GM21360 (cell line): ENCODE data around the gene CHAMP1.
"Not testable (repeated sequence)": the region's sequence is repeated elsewhere in the genome, so short reads cannot be mapped to it uniquely, and the experiment has no call there.

Source experiments
- ATAC-seq: cut with Tn5 transposase; IDR thresholded peaks from one replicate; pipeline ENCODE4 v1.9.1; 2021; ENCODE audit warnings: mild to moderate bottlenecking, moderate library complexity; ENCODE audit not compliant: unreplicated experiment

Gene CHAMP1

DNA sequence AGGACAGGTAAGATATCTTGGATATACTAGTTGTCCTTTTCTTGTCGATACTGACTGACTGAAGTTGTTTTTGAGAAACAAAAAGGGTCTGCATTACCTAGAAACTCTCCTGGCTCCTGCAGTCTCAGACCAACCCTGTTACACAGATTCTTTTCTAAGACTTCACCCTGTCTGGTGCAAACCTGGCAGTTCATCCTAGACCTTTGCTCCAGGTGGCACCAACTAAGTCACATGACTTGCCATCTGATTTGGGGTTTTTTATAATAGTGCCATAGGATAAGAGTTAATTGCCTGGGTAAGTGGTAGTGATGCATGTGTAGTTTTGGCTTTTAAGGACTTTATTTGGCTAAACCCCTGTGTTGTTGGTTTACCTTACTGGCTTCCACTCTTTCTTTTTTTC lies 14.3 kb downstream of the CHAMP1 start:
- ATAC-seq = no peak

DNA sequence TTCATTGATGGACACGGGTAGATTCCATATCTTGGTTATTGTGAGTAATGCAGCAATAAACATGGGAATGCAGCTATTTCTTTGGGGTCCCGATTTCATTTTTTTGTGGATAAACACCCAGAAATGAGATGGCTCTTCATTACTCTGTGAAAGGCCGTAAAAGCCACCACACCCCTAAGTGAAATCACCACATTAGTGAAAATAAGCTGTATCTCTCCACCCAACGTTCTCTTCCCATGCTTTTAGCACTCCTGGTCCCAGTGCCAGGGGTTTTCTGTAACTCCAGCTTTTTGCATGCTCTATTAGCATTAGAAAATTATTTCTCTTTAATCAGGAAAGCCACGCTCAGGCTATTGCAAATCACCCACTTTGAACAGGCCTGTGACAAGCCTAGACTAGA lies 15.8 kb downstream of the CHAMP1 start:
- no peak for ATAC-seq

DNA sequence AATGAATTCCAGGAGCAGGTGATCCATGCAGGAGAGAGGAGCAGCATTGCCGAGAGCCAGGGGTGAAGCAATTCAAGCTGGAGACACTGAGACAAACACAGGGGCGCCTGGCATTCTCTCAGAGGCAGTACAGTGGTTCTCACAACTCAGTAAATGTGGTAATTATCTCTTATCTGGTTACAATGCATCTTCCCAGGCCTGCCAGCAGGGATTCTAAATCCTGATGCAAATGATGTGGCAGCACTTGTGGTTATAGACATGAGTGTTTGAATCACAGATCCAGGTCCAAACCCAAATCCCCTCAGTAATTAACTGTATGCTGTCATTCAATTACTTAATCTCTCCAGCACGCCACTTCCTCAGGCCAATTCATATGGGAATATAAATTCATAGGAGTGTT lies 19.6 kb downstream of the CHAMP1 start:
- ATAC-seq = not testable (repeated sequence)

DNA sequence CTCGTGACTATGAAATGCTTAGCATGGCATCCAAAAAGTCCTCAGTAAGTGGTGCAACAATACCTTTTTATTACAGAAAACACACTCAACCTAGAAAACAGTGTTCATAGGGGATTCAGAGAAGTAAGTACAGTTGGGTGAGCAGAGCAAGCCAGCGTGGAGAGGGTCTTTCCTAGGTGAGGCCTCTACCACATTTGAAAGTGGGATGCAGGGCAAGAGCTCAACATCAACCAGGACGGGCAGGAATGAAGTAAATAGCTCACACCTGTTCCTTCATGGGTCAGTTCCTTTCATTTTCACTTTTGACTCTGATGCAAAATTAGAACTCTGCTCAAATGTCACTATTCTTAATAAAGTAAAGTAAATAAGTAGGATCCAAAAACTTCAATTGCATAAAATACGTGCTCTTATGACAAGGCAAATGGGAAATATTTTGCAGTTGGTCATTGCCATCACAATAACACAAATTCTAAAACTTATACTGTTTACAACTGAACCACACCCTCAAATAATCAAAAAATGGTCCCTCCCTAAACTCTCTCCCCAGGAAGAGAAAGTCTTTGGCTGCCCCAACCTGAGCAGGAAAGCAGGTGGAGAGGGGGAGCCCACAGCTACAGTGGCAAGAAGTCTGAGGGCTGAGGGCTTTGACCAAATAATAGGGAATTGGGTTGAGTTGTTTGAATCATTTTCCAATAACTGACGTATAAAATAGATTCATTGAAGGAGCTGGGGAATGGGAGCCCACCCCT lies 20.2 kb downstream of the CHAMP1 start:
- no peak for ATAC-seq

DNA sequence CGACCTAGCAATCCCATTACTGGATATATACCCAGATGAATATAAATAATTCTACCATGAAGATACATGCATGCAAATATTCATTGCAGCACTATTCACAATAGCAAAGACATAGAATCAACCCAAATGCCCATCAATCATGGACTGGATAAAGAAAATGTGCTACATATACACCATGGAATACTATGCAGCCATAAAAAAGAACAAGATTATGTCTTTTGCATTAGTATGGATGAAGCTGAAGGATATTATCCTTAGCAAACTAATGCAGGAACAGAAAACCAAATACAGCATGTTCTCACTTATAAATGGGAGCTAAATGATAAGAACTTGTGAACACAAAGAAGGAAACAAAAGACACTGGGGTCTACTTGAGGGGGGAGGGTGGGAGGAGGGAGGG lies 22.2 kb downstream of the CHAMP1 start:
- ATAC-seq = not testable (repeated sequence)

DNA sequence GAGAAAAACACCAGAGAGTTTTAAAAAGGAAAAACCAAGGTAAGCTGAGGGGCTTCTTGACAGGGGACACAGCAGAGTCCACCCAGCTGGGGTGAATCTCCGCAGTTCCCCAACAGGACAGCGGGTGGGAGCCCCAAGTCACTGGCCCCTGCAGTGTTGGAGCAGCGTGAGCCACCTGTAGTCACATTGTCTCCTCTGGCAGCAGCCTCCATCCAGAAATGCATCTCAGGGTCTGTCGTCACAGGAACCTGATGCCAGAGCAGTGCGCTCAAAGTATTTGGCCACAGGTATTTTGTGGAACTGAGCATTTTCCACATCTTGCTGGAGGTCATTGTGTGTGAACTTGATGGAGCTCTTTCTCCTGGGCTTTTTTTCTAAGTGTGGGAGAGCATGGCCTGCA lies 24.7 kb downstream of the CHAMP1 start:
- ATAC-seq = no peak

DNA sequence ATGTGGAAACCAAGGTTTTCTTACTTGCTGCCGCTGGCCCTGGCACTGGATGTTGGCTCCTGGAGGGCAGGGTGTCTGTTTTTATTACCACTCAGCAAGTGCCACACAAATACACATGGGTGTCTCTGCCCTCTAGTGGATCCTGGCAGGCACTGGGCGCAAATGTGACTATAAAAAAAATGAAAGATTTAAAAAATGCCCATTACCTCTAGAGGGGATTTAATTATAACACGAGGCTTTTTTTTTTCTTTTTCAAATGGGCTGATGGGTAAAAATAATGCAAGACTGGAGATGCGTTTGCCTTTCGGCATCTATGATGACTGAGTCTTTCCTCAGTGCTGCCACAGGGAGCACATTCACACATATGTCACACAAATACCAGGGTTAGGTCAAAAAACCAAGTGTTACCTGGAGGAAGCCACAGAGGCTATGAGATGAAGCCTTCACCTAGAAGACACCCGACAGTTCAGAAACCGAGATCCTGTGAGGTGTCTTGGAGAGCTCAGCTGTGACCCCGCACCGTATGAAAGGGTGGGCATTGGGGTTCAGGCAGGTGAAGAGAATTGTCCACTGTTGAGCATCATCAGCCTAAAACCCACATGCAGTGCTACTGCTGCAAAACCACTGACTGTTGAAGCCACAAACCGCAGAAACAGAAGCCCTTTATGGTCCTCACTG lies 25.7 kb downstream of the CHAMP1 start:
- no peak for ATAC-seq

DNA sequence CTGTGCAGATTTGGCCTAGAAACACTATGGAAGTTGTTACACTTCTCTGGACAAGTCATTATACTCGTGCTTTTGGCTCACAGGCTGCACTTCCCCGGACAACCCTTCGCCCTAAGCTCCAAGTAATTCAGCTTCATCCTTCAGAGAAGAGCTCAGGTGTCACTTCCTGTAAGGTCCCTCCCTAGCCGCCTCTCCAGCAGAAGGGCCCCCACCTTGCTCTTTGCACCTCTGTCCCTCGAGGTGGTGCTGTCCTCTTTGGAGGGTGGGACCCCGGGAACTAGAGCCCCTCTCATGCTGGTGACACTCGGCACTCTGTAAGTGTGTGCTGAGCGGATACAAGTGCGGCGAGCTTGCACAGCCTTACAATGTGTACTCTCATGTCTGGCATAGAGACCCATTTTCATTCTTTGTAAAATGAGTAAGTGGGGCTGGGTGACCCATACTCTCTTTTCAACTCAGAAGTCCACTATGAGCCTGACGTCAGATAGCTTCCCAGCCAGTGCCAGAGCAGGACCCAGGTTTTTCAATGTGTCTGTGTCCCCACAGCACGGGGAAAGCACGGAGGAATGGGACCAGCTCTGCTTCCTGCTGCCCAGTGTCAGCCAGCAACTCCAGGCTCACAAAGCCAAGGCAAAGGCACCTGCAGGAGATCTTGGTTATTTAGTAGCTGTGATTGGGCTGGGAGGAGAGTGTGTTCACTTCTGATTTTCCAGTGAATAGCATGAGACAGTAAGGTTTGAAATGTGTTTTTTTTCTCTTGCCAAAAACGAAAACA lies 26.9 kb downstream of the CHAMP1 start:
- ATAC-seq = no peak

DNA sequence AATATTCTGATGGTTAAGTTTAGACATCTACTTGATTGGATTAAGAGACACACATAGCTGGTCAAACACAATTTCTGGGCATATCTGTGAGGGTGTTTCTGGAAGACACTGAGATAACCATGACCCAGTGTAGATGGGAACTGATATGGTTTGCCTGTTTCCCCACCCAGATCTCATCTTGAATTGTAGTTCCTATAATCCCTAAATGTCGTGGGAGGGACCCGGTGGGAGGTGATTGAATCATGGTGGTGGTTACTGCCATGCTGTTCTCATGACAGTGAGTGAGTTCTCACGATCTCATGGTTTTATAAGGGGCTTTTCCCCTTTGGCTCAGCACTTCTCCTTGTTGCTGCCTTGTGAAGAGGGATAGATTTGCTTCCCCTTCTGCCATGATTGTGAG lies 33.0 kb downstream of the CHAMP1 start:
- not testable (repeated sequence) for ATAC-seq

DNA sequence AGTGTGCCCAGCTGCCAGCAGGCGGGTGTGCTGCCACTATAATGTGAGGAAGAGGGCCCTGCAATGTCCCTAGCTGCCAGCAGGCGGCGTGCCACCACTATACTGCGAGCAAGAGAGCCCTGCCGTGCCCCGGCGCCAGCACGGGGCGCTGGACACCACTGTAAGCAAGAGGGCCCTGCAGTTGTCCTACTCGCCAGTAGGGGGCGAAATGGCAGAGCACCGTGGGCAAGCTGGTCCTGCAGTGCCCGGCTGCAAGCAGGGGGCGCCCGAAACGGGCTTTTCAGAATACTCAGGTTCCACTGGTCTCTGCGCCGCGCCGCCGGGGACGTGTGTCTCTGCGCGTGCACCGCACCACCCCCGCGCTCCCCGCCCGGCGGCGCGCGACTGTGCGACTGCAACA lies 38.5 kb downstream of the CHAMP1 start:
- ATAC-seq = not testable (repeated sequence)

DNA sequence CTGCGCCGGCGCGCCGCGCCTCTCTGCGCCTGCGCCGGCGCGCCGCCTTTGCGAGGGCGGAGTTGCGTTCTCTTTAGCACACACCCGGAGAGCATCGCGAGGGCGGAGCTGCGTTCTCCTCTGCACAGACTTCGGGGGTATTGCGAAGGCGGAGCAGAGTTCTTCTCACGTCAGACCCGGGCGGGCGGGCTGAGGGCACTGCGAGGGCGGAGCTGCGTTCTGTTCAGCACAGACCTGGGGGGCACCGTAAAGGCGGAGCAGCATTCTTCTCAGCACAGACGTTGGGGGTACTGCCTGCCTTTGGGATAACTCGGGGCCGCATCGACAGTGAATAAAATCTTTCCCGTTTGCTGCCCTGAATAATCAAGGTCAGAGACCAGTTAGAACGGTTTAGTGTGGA lies 39.1 kb downstream of the CHAMP1 start:
- not testable (repeated sequence) for ATAC-seq
